GM12872 (cell line): ENCODE data around the gene SHC1.

ENCODE experiments used
- TF ChIP-seq, protein P1 (sequence below): IDR thresholded peaks from 3 replicates; pipeline ENCODE4 v1.5.1; 2011; ENCODE audit warnings: low read depth, mild to moderate bottlenecking, low read length, moderate library complexity; ENCODE audit not compliant: insufficient read depth

SHC1 gene

DNA sequence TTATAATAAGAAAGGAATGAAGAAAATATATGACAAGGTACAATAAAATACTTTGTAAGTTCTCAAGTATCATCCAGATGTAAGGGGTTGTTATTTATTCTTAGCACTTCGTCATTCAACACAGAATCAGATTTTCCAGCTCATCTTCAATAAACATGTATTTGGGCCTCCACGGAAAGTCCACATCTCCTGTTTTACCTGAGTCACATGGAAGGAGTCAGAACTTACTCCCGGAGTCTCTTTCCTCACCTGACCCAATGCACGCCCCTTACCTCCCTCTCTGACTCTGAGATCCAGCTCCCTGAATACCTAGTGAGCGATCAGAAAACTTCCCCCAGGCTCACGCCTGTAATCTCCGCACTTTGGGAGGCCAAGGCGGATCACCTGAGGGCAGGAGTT lies 32.6 kb downstream of the SHC1 start:
- TF ChIP-seq, protein P1, sequence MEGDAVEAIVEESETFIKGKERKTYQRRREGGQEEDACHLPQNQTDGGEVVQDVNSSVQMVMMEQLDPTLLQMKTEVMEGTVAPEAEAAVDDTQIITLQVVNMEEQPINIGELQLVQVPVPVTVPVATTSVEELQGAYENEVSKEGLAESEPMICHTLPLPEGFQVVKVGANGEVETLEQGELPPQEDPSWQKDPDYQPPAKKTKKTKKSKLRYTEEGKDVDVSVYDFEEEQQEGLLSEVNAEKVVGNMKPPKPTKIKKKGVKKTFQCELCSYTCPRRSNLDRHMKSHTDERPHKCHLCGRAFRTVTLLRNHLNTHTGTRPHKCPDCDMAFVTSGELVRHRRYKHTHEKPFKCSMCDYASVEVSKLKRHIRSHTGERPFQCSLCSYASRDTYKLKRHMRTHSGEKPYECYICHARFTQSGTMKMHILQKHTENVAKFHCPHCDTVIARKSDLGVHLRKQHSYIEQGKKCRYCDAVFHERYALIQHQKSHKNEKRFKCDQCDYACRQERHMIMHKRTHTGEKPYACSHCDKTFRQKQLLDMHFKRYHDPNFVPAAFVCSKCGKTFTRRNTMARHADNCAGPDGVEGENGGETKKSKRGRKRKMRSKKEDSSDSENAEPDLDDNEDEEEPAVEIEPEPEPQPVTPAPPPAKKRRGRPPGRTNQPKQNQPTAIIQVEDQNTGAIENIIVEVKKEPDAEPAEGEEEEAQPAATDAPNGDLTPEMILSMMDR: no peak

DNA sequence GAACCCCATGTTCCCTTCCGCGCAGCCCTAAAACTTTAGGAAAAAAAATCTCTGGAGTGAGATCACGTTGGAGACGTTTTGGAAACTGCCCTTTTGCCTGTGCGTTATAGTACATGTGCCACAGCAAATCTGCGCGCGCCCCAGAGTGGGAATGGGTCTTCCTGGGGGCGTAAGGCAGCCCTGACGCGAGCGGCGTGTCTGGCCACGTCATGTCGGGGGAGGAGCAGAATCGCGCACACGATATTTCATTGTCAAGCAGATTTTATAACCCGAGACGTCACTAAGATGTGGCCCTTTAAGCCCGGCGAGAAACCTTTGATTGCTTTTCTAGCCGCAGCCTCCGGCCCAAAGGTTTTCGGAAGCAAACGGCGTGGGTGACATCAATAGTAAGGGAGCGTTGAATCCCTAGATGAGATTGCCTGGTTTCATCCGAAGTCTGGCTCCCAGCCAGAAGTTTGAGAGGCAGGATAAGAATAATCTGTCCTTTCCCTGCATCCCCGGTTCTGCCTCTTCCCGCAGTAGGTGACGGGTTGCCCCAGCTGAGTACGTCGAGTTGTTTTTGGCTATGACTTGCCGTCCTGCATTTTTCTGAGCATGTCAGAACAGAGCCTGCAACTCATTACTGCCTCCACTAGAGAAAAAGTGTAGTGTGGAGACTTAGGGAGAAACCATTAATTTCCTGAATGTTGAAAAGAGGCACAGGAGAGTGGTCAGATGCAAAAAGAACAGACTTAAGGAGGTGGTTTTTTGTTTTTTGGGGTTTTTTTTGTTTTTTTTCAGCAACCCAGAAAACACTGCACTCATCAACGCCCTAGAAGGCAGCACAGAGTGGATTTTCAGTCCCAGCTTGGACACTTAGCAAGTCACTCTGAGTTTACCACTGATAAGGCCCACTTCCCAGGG lies 33.2 kb downstream of the SHC1 start:
- TF ChIP-seq, protein P1: peak; percentile 41; the same call in 2 of the 3 replicates

DNA sequence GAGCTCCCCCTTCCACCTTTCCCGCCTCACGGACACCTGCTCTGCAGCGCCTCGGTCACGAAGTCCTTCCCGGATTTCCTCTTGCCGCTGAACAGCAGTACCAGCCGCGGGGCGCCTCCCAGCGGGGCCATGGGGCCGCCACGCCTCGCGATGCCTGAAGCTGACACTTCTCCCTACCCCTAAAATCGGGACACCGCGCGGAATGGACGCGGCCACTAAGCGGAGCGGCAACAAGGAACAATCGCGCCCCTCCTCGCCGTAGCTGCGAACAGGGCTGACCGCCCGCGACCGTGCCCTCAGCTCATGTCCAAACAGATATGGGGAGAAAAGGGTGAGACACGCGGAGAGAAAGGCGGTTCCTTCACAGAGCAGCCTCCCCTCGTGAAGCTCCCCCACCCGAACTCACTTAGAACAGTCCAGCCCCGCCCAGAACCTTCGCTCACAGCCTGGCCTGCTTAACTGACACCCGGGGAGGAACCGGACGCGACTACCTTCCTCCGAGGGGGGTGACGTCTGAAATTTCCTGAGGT lies 33.9 kb downstream of the SHC1 start, which contains the start of gene PMVK:
Gene PMVK, minus strand, starts transcription at position 165 of the 530 bp plus-strand sequence. Its CDS starts 34 bp downstream, at position 131.
- TF ChIP-seq, protein P1: peak; percentile 38; the same call in 2 of the 3 replicates

DNA sequence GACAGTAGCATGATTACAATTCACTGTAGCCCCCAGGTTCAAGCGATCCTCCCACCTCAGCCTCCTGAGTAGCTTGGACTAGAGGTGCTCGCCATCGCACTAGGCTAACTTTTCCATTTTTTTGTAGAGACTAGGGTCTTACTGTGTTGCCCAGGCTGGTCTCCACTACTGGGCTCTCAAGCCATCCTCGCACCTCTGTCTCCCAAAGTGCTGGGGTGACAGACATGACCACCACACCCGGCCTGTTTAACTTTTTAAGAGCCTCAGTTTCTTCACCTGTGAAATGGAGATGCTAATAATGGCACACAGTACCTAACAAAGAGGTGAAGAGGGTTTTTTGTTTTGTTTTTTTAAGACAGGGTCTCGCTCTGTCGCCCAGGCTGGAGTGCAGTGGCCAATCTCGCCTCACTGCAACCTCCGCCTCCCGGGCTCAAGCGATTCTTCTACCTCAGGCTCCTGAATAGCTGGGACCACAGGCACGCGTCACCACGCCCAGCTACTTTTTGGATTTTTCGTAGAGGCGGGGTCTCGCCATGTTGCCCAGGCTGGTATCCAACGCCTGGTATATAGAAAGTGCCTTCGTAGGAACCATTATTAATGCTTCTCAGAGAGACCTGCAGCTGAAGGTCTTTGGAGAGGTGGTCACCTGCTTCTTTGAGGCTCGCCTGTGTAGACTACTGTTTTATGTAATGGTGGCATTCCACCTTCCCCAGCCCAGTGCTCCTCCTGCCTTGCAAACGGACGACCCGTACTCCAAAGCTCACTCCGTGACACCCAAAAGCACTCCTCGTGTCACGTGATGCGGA lies 34.6 kb downstream of the SHC1 start:
- TF ChIP-seq, protein P1: no peak

DNA sequence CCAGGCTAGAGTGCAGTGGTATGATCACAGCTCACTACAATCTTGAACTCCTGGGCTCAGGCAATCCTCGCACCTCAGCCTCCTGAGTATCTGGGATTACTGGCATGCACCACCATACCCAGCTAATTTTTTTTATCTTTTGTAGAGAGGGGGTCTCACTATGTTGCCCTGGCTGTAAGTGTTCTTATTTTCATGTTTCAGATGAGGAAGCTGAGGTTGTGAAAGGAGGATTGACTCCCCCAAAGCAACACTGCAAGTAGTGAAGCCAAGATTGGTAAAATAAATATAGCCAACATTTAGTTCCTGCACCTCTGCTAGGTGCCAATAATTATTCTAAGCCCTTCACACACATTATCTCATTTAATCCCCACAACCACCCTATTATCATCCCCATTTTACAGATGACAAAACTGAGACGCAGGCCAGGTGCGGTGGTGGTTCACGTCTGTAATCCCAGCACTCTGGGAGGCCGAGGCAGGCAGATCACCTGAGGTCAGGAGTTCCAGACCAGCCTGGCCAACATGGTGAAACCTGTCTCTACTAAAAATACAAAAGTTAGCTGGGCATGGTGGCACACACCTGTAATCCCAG lies 36.1 kb downstream of the SHC1 start:
- TF ChIP-seq, protein P1: no peak

DNA sequence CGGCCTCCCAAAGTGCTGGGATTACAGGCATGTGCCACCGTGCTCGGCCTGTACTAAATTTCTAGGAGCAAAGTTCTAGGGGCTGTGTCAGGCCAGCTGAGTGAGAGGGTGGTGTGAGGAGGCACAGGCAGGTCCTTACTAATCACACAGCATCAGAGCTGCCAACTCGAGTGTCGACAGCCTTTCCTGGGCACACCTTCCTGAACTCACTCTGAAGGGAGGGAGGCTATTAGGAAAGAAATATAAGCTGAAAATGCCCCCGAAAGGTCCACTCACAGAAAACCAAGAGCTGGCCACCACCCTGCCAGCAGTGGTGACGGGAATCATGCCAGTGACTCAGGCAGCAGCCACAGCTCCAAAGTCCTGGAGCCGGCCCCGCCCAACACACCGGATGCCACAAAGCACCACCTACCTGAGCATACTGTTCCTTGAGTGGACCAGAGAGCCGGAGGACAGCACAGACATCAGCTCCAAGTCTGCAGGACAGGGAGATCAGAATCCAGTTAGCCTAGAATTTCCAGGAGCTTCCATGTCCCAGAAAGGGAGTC lies 38.5 kb downstream of the SHC1 start:
- TF ChIP-seq, protein P1: no peak
